Suprapubic skin (tissue), 4 donors: Measurements from ENCODE around the gene CAMTA1.

Source experiments
- CTCF ChIP-seq, 2 donors: fragments of 200-600 bp in 1 of 2; fragments of 450-650 bp in 1 of 2; sonication (generic) in 1 of 2; IDR thresholded peaks; one replicate each; pipeline ENCODE4 v1.5.1; 2016 to 2019; ENCODE audit warnings: antibody characterized with exemption in 2 of 2, mild to moderate bottlenecking in 1 of 2, moderate library complexity in 1 of 2
- POLR2A ChIP-seq, 2 donors: fragments of 450-650 bp; IDR thresholded peaks; one replicate each; pipeline ENCODE4 v1.6.1; 2017; ENCODE audit warnings: antibody characterized with exemption in 2 of 2, mild to moderate bottlenecking in 2 of 2, moderate library complexity in 2 of 2
- POLR2AphosphoS5 ChIP-seq, 3 donors: sonication (generic); formaldehyde crosslinking; IDR thresholded peaks; one replicate each; pipeline ENCODE4 v1.6.1; 2017; ENCODE audit warnings: antibody characterized with exemption in 3 of 3

- TF ChIP-seq CTCF (IDR thresholded peaks at IDR 0.05) (no peak), POLR2A (IDR thresholded peaks at IDR 0.05) (no peak), POLR2AphosphoS5 (IDR thresholded peaks at IDR 0.05) (no peak)
Observed at GRCh38 chr1:7712731-7713323, 927.6 kb downstream of the CAMTA1 start.
